Activated CD8-positive, alpha-beta T cell treated with anti-CD3 and anti-CD28 coated beads for 36 hours (primary cell): ENCODE measurements around the gene APOC3. TPM values are rescaled to one million over a fixed set of nuclear protein-coding genes. Genes with fewer than 3 reads are reported as not detected.

ENCODE experiments used
- ATAC-seq: fragments of 200-7000 bp; cut with Tn5 transposase; one replicate; pipeline ENCODE4 v1.10.0; 2021; ENCODE audit warnings: mild to moderate bottlenecking, moderate library complexity
- CTCF ChIA-PET: fragments of 350-600 bp; sonication (Branson Sonifier 250); formaldehyde crosslinking; loops from one replicate; lab custom pipeline; 2021; ENCODE audit warnings: antibody characterized with exemption; lab: Charles Lee
- POLR2A ChIA-PET: fragments of 350-600 bp; sonication (Branson Sonifier 250); formaldehyde crosslinking; loops from one replicate; lab custom pipeline; 2021; ENCODE audit warnings: antibody characterized with exemption; lab: Charles Lee
- DNase-seq: peaks from one replicate; pipeline ENCODE4 v3.0.0-alpha.2; 2020
- H3K27ac Mint-ChIP-seq: one replicate; pipeline ENCODE4 v1.8.0; 2021; ENCODE audit warnings: mild to moderate bottlenecking, mixed read lengths
- H3K27me3 Mint-ChIP-seq: one replicate; pipeline ENCODE4 v1.8.0; 2021; ENCODE audit warnings: mixed read lengths
- H3K36me3 Mint-ChIP-seq: one replicate; pipeline ENCODE4 v1.8.0; 2021; ENCODE audit warnings: low read depth, mixed read lengths
- H3K4me1 Mint-ChIP-seq: one replicate; pipeline ENCODE4 v1.8.0; 2021; ENCODE audit warnings: low read depth, mixed read lengths
- H3K4me3 Mint-ChIP-seq: one replicate; pipeline ENCODE4 v1.8.0; 2021; ENCODE audit warnings: mild to moderate bottlenecking, moderate library complexity, mixed read lengths
- H3K9me3 Mint-ChIP-seq: one replicate; pipeline ENCODE4 v1.8.0; 2021; ENCODE audit warnings: mixed read lengths
- intact Hi-C: fragments of 100-400 bp; cut with micrococcal nuclease; formaldehyde crosslinking; loops from one replicate; pipeline ENCODE4 v1.10.0; 2022
- total RNA-seq, 2 experiments: library from RNA; stranded (reverse); gene quantifications; one replicate each; pipeline ENCODE4 v1.2.3, GENCODE V29; 2021
- TF ChIP-seq, protein P1 (sequence below): fragments of 200-600 bp; IDR thresholded peaks from one replicate; pipeline ENCODE4 v1.8.0; 2022; ENCODE audit warnings: antibody characterized with exemption, mild to moderate bottlenecking

APOC3 gene
- total RNA-seq, 2 experiments from 2014 or later, result not detected

DNA sequence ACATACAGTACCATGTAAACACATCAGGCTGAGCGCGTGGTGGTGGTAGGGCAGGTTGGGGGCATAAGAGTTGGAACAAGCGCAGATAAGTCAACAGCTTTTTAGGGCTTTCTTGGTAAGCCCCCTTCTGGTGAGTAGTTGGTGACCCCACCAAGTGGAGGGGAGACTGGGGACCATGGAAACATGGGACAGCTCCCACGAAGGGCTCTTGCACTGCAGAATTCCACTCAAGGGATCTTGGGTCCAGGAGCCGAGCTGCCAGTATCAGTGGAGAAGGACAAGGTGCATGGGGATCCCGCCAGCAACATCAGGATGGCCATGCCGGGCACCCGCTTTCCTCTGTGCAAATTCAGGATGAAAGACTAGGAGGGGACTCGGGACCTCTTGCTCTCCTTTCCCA lies 14.0 kb downstream of the APOC3 start:
- Mint-ChIP-seq H3K27ac (no peak overlapping the region), H3K4me3 (no peak overlapping the region), H3K9me3 (no peaks in the 10 kb centered on the region), H3K36me3 (peaks cover 17% of the 10 kb centered on the region), H3K27me3 (no peaks in the 10 kb centered on the region), H3K4me1 (no peaks in the 10 kb centered on the region)
- ChIA-PET CTCF (no interaction called here), POLR2A (interaction anchor here (1.0 kb wide), 1 partner anchor 10 kb away, joined by 4 read pairs; no protein-coding TSS in a partner anchor)
- DNase-seq (no peak), ATAC-seq (no peak)
- TF ChIP-seq, protein P1, sequence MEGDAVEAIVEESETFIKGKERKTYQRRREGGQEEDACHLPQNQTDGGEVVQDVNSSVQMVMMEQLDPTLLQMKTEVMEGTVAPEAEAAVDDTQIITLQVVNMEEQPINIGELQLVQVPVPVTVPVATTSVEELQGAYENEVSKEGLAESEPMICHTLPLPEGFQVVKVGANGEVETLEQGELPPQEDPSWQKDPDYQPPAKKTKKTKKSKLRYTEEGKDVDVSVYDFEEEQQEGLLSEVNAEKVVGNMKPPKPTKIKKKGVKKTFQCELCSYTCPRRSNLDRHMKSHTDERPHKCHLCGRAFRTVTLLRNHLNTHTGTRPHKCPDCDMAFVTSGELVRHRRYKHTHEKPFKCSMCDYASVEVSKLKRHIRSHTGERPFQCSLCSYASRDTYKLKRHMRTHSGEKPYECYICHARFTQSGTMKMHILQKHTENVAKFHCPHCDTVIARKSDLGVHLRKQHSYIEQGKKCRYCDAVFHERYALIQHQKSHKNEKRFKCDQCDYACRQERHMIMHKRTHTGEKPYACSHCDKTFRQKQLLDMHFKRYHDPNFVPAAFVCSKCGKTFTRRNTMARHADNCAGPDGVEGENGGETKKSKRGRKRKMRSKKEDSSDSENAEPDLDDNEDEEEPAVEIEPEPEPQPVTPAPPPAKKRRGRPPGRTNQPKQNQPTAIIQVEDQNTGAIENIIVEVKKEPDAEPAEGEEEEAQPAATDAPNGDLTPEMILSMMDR, result no peak
- intact Hi-C loops, result no loop called here

DNA sequence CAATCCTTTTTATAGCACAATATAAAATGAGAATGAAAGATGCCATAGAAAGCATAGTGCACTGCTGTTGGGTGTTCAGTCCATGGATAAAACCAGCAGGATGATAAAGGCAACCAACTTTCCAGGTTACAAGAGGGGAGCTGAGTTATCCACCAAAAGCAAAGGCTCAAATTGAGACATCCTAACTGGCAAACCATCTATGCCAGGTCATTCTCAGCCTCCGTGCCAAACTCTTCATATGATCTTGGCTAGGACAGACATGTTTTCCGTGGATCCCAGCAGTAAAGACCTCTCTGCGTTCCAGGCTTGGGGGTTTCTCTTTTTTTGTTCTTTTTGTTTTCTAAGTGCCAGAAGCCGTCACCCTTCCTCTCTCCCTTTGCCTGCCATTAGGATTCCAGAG lies 15.0 kb downstream of the APOC3 start:
- H3K36me3 Mint-ChIP-seq, result peaks cover 20% of the 10 kb centered on the region
- H3K4me1 Mint-ChIP-seq, result no peaks in the 10 kb centered on the region
- ATAC-seq, result no peak
- CTCF ChIA-PET, result no interaction called here
- intact Hi-C loops, result no loop called here
- no peak overlapping the region for H3K27ac Mint-ChIP-seq
- H3K4me3 Mint-ChIP-seq, result no peak overlapping the region
- H3K9me3 Mint-ChIP-seq, result no peaks in the 10 kb centered on the region
- TF ChIP-seq, protein P1, result no peak
- DNase-seq, result no peak
- H3K27me3 Mint-ChIP-seq, result no peaks in the 10 kb centered on the region
- POLR2A ChIA-PET, result interaction anchor here (1.0 kb wide), 1 partner anchor 9 kb away, joined by 4 read pairs; no protein-coding TSS in a partner anchor

DNA sequence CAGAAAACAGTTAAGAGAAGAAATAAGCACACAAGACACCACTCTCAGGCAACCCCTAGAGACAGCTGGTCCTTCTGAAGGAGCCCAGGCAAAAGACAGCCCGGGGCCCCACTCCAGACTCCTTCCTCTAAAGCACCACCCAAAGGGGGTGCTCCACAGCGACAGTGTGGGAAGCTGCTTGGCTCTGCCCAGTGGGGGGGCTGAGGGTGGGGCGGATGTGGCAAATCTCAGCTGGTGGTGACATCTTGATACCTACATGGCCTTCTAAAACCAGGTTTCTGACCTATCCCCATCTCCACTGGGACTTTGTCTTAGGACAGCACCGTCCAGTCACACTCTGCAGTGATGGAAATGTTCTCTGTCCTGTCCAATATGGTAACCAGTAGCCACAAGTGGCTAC lies 17.9 kb downstream of the APOC3 start:
- ATAC-seq, result no peak
- H3K4me3 Mint-ChIP-seq, result no peak overlapping the region
- ChIA-PET CTCF (interaction anchor here (0.7 to 2.6 kb wide), 4 partner anchors 11 to 259 kb away, joined by 3 to 15 read pairs (median 4); no protein-coding TSS in a partner anchor), POLR2A (no interaction called here)
- TF ChIP-seq, protein P1, result no peak
- H3K36me3 Mint-ChIP-seq, result peaks cover 22% of the 10 kb centered on the region
- intact Hi-C loops, result no loop called here
- no peaks in the 10 kb centered on the region for H3K9me3 Mint-ChIP-seq
- no peaks in the 10 kb centered on the region for H3K27me3 Mint-ChIP-seq
- H3K4me1 Mint-ChIP-seq, result peaks cover 22% of the 10 kb centered on the region
- H3K27ac Mint-ChIP-seq, result no peak overlapping the region
- no peak for DNase-seq

DNA sequence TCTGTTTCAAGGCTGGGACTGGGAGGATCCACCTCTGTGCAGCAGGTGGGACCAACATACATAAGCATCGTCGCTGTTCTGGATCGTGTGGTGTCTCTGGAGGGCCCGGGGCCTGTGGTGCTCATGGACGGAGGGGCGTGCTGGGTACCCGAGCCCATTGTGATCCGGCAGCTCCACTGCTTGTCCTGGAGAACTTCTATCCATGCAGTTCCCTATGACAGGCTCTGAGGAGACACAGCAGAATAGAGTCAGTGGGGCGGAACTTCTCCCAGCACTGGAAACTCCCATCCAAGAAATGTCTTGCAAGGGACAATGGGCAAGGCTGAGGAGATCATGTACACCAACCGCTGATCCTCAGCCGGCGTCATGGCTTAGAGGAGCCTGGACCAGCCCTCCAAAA lies 19.4 kb downstream of the APOC3 start:
- POLR2A ChIA-PET, result interaction anchor here (1.7 kb wide), 1 partner anchor 12 kb away, joined by 3 read pairs; no protein-coding TSS in a partner anchor

DNA sequence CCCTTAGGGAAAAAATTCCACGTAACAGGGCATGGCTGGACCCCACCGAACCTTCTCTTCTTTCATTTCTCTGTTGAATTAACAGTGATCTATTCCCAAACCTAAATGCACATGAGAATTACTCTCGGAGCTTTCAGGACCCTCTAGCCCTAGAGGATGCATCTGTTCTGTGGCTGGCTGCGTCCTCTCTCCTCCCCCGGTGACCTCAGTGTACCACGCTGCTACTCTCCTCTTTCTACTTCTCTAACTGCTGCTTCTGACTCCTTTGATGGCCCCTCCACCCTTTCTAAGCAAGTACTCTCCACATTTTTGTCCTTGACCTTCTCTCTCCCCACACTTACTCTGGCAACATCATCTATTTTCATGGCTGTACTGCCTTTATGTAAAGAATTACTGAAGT lies 19.8 kb downstream of the APOC3 start:
- Mint-ChIP-seq H3K36me3 (peaks cover 29% of the 10 kb centered on the region), H3K9me3 (peaks cover 3% of the 10 kb centered on the region), H3K4me3 (no peak overlapping the region), H3K27me3 (no peaks in the 10 kb centered on the region), H3K4me1 (peaks cover 41% of the 10 kb centered on the region), H3K27ac (no peak overlapping the region)
- ChIA-PET CTCF (interaction anchor here (1.1 to 7.2 kb wide), 2 partner anchors 13 to 257 kb away, joined by 3 to 63 read pairs; partner anchors contain the start of gene APOA1), POLR2A (interaction anchor here (1.7 kb wide), 1 partner anchor 11 kb away, joined by 3 read pairs; no protein-coding TSS in a partner anchor)
- DNase-seq (no peak), ATAC-seq (no peak)
- TF ChIP-seq, protein P1, result no peak
- intact Hi-C loops, result no loop called here

More for the DNA sequence above, 19.4 kb downstream of the APOC3 start:
- Mint-ChIP-seq H3K4me3 (no peak overlapping the region), H3K27me3 (no peaks in the 10 kb centered on the region), H3K4me1 (peaks cover 36% of the 10 kb centered on the region), H3K27ac (no peak overlapping the region), H3K9me3 (no peaks in the 10 kb centered on the region), H3K36me3 (peaks cover 25% of the 10 kb centered on the region)
- DNase-seq (no peak), ATAC-seq (no peak)
- intact Hi-C loops, result no loop called here
- TF ChIP-seq, protein P1, result no peak
- CTCF ChIA-PET, result interaction anchor here (1.1 to 7.2 kb wide), 3 partner anchors 13 to 257 kb away, joined by 3 to 63 read pairs (median 15); partner anchors contain the start of gene APOA1
